Measurements from ENCODE around the gene FSIP1.

FSIP1 gene

GRCh38 chr15:39618063-39618823 lies 164.4 kb downstream of the FSIP1 start:
- ChIA-PET POLR2A (no interaction called here), CTCF (no interaction called here)
- no peak for DNase-seq (ENCODE audit: low read depth, low spot score)
- no peak for TF ChIP-seq CTCF (IDR thresholded peaks at IDR 0.05; ENCODE audit: insufficient read depth, low read length, missing control alignments)
- H3K4me3 ChIP-seq (ENCODE audit: low read depth, low read length), result no peak overlapping the region

GRCh38 chr15:39616731-39617455 lies 165.7 kb downstream of the FSIP1 start:
- ChIA-PET CTCF (interaction anchor here (1.8 kb wide), 1 partner anchor 69 kb away, joined by 4 read pairs; no protein-coding TSS in a partner anchor), POLR2A (no interaction called here)
- no peak overlapping the region for H3K4me3 ChIP-seq (ENCODE audit: low read depth, low read length)
- TF ChIP-seq CTCF (IDR thresholded peaks at IDR 0.05; ENCODE audit: insufficient read depth, low read length, missing control alignments), result no peak
- no peak for DNase-seq (ENCODE audit: low read depth, low spot score)

GRCh38 chr15:39613861-39614260 lies 168.8 kb downstream of the FSIP1 start:
- no peak overlapping the region for H3K4me3 ChIP-seq (ENCODE audit: low read depth, low read length)
- no peak for DNase-seq (ENCODE audit: low read depth, low spot score)
- TF ChIP-seq CTCF (IDR thresholded peaks at IDR 0.05; ENCODE audit: insufficient read depth, low read length, missing control alignments), result no peak
- POLR2A ChIA-PET, result no interaction called here
- CTCF ChIA-PET, result no interaction called here

GRCh38 chr15:39613271-39613670 lies 169.4 kb downstream of the FSIP1 start:
- CTCF ChIA-PET, result no interaction called here
- no peak for DNase-seq (ENCODE audit: low read depth, low spot score)
- H3K4me3 ChIP-seq (ENCODE audit: low read depth, low read length), result no peak overlapping the region
- POLR2A ChIA-PET, result no interaction called here
- TF ChIP-seq CTCF (IDR thresholded peaks at IDR 0.05; ENCODE audit: insufficient read depth, low read length, missing control alignments), result no peak

GRCh38 chr15:39610665-39611064 lies 172.0 kb downstream of the FSIP1 start:
- ChIA-PET POLR2A (no interaction called here), CTCF (interaction anchor here (0.6 to 0.9 kb wide), 2 partner anchors 20 to 26 kb away, joined by 3 read pairs; no protein-coding TSS in a partner anchor)
- TF ChIP-seq CTCF (IDR thresholded peaks at IDR 0.05; ENCODE audit: insufficient read depth, low read length, missing control alignments), result no peak
- no peak for DNase-seq (ENCODE audit: low read depth, low spot score)
- no peak overlapping the region for H3K4me3 ChIP-seq (ENCODE audit: low read depth, low read length)

GRCh38 chr15:39609166-39609916 lies 173.3 kb downstream of the FSIP1 start:
- DNase-seq (ENCODE audit: low read depth, low spot score), result no peak
- CTCF ChIA-PET, result interaction anchor here (2.1 to 7.8 kb wide), 2 partner anchors 77 to 148 kb away, joined by 7 to 72 read pairs; no protein-coding TSS in a partner anchor
- TF ChIP-seq CTCF (IDR thresholded peaks at IDR 0.05; ENCODE audit: insufficient read depth, low read length, missing control alignments), result no peak
- POLR2A ChIA-PET, result no interaction called here
- no peak overlapping the region for H3K4me3 ChIP-seq (ENCODE audit: low read depth, low read length)
